CMK (cell line): ENCODE results near the gene GMDS.

Experiments
- DNase-seq: peaks from one replicate; pipeline ENCODE4 v3.0.0-alpha.2; 2010; ENCODE audit warnings: low read depth

The GMDS gene

GRCh38 chr6:2178125-2178524, 67.3 kb downstream of the GMDS start:
- no peak for DNase-seq

GRCh38 chr6:2175825-2176224, 69.6 kb downstream of the GMDS start:
- no peak for DNase-seq

GRCh38 chr6:2173203-2173961, 72.0 kb downstream of the GMDS start:
- no peak for DNase-seq

GRCh38 chr6:2171728-2172127, 73.7 kb downstream of the GMDS start:
- DNase-seq = no peak

DNA sequence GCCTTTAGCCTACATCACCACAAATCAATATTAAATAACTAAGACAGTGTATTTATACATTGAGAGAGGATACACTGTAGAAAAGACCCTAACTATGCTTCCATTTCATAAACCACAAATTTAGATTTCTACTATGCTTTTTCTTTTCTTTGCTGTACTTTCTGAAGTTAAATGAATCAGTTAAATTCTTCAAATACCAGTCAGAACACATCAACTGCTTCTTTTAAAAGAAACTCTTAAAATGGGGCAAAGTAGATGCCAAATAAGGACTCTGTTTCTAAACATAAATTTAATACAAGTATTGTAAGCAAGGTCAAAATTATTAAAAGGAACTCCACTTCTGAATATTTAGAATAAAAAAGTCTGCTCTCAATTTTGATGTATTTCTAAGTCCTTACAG, 76.9 kb downstream of the GMDS start:
- DNase-seq = no peak

DNA sequence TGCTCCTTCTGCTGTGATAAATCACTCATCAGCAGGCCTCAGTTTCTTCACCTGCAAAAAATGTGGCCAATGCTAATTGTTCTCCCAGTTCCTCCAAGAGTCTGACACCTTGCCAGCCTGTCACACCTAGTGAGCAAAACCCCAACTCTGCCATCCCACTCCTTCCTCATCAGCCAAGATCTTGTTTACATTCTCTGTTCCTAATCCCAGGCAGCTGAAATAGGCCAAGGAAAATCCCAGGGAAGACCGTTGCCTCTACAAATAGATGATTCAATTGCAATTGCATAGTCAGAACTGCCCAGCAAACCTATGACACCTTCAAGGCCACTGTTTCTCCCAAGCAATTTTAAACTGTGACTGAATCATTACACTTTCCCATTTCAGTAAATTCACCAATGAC, 78.7 kb downstream of the GMDS start:
- no peak for DNase-seq

DNA sequence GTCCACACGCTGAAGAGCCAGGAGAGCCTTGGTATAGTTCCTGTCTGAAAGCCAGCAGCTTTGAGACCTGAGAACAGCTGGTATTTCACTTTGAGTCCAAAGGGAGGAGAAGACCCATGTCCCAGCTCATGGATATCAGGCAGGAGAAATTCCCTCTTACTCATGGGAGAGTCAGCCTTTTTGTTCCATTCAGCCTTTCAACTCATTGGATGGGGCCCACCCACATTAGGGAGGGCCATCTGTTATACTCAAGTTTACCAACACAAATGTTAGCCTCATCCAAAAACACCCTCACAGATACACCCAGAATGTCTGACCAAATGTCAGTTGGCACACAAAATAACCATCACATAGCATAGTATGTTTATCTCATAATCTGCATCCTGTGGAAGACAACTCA, 80.1 kb downstream of the GMDS start:
- DNase-seq = no peak

DNA sequence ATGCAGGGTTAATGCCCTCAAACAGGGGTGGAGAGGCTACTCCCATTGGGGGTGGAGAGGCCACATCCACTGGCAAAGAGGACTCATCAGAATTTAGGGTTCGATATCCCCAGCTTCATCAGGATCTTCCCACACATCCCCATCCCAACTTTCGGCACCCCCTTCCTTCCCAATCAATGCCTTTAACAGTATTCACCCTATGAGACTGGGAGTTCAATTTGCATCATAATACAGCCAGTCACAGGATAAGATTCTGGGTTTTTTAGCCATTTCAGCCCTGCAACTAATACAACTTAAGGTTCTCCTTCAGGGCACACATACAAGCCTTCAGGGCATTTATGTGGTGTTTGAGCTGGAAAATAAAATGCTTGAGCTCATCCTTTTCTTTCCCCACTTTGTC, 80.9 kb downstream of the GMDS start:
- no peak for DNase-seq

DNA sequence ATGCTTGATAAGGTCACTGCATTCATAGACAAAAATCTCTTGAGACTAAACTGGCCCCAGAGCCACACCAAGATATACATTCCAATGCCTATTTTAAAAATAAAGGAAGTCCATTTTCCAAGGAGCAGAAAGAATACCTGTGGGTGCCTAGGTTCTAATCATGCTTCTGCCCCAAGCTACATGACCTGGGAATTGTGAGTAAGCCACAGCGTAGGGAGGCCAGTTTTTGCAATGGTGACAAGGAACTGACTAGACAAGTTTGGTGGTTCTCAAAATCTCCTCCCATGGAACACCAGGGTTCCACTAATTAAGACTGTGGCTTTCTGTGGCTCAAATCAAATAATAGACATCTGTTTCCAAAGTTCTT, 83.3 kb downstream of the GMDS start:
- no peak for DNase-seq

DNA sequence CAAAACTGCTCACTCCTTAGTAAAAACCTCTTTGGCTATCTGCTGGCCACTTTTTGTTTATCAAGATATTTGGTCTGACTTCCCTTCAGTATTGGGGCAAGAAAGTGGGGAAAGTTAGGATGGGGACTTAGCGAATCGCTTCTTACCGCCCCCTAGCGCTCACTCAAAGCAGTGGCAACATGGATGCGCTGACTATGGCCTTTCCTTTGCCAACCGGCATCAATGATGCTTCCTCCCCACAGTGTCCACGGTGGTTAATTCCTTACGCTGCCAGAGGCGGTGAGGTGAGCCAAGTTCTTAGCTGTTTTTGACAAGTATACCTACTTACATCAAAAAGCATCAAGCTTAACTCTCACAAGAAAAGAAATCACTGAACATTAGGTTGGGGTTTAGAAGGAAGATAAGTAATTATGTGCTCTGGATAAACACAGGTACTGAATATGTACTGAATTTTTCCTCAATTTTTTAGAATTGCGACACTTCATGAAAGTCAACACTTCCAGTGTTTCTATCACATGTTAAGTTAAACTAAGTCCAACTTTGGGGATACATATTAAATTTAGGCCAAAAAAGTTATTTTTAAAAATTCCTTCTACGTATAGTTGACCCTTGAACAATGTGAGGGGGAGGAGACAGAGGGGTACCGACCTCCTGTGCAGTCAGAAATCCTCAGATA, 86.7 kb downstream of the GMDS start:
- DNase-seq = no peak

- no peak for DNase-seq
Measured at GRCh38 chr6:2157441-2158127, 87.8 kb downstream of the GMDS start.

- no peak for DNase-seq
Measured at GRCh38 chr6:2155206-2155605, 90.2 kb downstream of the GMDS start.

- no peak for DNase-seq
Measured at GRCh38 chr6:2149361-2150006, 95.9 kb downstream of the GMDS start.

- DNase-seq = no peak
Measured at GRCh38 chr6:2148748-2149147, 96.7 kb downstream of the GMDS start.

DNA sequence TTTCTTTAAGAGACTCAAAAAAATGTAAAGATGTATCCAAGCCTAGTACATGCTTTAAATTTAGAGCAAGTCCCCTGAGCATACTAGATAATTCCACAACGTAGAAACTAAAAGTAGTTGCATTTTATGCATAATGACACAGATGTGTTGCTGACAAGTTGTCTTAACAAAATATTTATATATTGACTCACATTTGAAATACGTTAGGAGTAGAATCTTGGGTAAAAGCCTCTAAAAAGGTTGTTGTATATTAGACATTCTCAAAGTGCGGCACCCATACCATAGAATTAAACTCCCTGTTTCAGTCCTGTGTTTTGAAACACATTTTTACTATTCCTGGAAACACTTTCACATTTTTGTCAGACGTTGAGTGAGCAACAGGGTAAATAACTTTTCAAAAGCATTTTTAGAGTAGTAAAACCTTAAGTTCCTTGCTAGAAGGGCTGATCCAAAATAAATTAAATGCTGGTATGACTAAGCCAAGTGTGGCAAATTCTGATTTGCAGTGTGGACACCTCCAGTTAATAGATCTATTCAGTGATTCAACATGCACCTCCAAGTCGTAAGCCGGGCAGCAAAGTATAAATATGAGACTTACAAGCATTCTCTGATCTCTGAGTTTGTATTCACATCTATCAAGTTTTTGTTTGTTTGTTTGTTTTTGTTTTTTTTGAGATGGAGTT, 97.5 kb downstream of the GMDS start:
- no peak for DNase-seq

DNA sequence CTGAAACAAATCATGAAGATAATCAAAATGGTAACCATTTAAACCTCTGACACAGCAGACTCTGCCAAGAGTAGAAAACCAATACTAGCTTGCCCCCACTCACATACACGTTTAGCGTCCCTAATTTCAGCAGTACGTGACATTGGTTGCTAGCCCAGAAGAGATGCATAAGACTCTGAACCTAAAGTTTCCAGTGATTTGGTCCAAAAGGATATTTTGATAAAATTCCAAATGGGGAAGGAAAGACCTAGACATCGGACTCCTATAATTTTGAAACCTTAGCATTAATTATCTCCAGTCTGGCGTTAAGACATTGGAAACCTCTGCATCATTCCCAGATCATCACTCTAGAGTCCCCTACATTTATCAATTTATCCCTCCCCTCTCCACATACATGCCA, 98.1 kb downstream of the GMDS start:
- DNase-seq = no peak

DNA sequence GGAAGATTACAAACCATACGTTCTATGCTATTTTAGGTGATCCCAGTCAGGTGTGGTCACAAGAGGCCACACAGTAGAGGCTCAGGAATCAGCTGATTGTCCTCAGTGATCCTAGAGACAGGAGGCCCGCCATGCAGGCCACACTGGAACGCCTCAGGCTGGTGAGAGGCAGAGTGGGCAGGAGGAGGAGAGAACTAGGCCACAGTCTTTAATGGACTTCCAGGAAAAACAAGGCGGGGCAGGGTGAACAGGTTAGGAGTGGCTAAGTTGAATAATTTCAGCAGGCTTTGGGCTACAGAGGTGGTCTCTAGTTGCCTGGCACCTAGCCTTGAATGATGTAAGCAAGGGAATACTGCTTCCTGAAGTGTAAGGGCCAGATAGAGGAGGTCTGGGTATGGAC, 101.2 kb downstream of the GMDS start:
- DNase-seq = no peak

GRCh38 chr6:2141644-2142290, 103.6 kb downstream of the GMDS start:
- DNase-seq = no peak

DNA sequence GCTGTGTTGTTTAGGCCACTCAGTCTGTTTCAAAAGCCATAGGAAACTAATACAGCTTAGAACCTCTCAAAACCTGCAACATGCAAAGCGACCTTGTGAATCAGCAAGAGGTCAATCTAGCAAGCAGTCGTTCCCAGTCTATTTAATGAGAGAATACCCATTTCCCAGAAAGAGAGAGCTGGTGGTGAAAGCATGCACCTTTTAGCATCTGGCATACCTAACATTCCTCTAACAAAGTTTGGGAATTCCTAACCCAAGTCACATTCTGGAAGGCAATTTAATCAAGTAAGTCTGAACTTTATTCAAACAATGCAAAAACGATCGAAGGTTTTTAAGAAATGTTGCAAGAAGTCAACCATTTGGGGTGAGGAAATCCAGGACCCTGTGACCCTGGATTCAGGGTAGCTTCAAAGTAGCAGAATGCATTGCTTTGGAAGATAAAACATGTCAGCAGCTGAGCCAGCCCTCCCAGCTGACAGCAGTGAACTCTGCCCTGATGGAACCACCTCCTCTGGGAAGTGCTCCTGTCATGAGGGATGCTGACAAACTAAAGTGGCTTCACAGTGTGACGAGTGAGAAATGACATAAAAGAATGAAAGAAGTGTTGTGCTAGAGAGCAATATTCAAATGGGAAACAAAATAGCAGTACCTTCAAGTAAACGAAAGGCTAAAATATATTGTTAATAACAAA, 104.8 kb downstream of the GMDS start:
- no peak for DNase-seq

DNA sequence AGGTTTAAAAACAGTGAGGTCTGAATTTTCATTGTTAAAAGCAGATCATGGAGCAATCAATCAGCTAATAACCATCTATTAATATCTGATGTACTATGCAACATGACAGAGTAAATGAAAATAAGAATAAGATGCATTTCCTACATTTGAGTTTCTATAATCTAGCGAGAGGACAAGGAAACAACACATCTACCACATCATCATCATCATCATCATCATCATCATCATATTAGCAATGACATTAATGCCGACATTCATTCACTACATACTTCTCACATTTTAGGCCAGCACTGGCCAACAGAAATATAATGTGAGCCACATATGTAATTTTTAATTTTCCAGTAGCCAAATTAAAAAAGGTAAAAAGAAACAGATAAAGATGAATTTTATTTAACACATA, 110.0 kb downstream of the GMDS start:
- no peak for DNase-seq

DNA sequence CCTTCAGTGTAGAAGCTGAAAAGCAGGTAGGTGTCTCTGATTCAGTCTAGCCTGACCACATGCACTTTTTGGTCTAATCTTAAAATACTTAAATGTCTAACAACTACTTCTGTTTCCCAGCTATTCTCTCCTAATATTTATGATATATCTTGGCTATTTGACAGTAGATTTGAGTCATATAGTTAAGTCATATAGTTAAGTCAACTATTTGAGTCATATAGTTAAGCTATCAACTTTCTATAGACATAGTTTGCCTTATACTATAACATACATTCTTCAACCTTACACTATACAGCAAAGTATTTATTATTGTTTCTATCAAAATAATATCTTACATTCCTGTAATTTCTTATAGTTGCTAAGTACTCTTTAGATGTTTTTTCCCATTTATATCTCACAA, 110.9 kb downstream of the GMDS start:
- DNase-seq = no peak
